ENCODE measurements around the gene HOXA2.

- TF ChIP-seq FOXK2 (IDR thresholded peaks at IDR 0.05) (no peak), FOXA1 (IDR thresholded peaks at IDR 0.05) (no peak), BHLHE40 (IDR thresholded peaks at IDR 0.05; ENCODE audit: borderline replicate concordance) (no peak), L3MBTL2 (conservative IDR thresholded peaks at IDR 0.05) (no peak), FOXM1 (IDR thresholded peaks at IDR 0.05; ENCODE audit: borderline replicate concordance) (no peak), PKNOX1 (IDR thresholded peaks at IDR 0.05) (no peak)
Measured at GRCh38 chr7:27144781-27145164, 42.3 kb upstream of the HOXA2 start.
